ENCODE data around the gene PTPN23. TPM values are rescaled to one million over a fixed set of nuclear protein-coding genes. Genes with fewer than 3 reads are reported as not detected.

The PTPN23 gene
- total RNA-seq, 2 experiments from 2014 or later = 13.6 to 40.0 TPM

- H3K4me3 ChIP-seq (ENCODE audit: low read depth, low read length, poor library complexity, severe bottlenecking) = no peak overlapping the region
- H3K9me3 ChIP-seq (ENCODE audit: low read length) = no peaks in the 10 kb centered on the region
- TF ChIP-seq EZH2phosphoT487 (IDR thresholded peaks at IDR 0.05; ENCODE audit: borderline replicate concordance, low read depth, low read length) (no peak), CTCF (conservative IDR thresholded peaks at IDR 0.05; ENCODE audit: low read length) (no peak)
- peaks cover 75% of the 10 kb centered on the region for H3K36me3 ChIP-seq (ENCODE audit: insufficient read depth, low read length)
- BruUV-seq (replicated peaks) = no TSS peak
- ChIA-PET POLR2A (no interaction called here), CTCF (ENCODE audit: unreplicated experiment) (no interaction called here)
- H2AFZ ChIP-seq (ENCODE audit: low read length) = no peak overlapping the region
- no peak overlapping the region for H3K27ac ChIP-seq (ENCODE audit: low read depth, low read length, poor library complexity, severe bottlenecking)
- no peaks in the 10 kb centered on the region for H3K79me2 ChIP-seq (ENCODE audit: insufficient read depth, low read depth, low read length)
- no peak for DNase-seq (ENCODE audit: low spot score)
- H3K4me1 ChIP-seq (ENCODE audit: insufficient read depth, low read length, poor library complexity, severe bottlenecking) = no peaks in the 10 kb centered on the region
- no peaks in the 10 kb centered on the region for H4K20me1 ChIP-seq (ENCODE audit: insufficient read depth, low read length)
- intact Hi-C loops (cut with micrococcal nuclease; ENCODE audit: unreplicated experiment) = no loop called here
- H3K4me2 ChIP-seq (ENCODE audit: low read length) = no peak overlapping the region
- no peaks in the 10 kb centered on the region for H3K9me2 ChIP-seq (ENCODE audit: insufficient read depth, low read length)
Observed at GRCh38 chr3:47409688-47410416, 29.0 kb downstream of the PTPN23 start.

GRCh38 chr3:47410417-47410720, 29.5 kb downstream of the PTPN23 start:
- H2AFZ ChIP-seq (ENCODE audit: low read length) = no peak overlapping the region
- no TSS peak for BruUV-seq (replicated peaks)
- no peak overlapping the region for H3K4me3 ChIP-seq (ENCODE audit: low read depth, low read length, poor library complexity, severe bottlenecking)
- no peaks in the 10 kb centered on the region for H3K79me2 ChIP-seq (ENCODE audit: insufficient read depth, low read depth, low read length)
- H3K27ac ChIP-seq (ENCODE audit: low read depth, low read length, poor library complexity, severe bottlenecking) = no peak overlapping the region
- H3K9me2 ChIP-seq (ENCODE audit: insufficient read depth, low read length) = no peaks in the 10 kb centered on the region
- POLR2A ChIA-PET = no interaction called here
- H3K9me3 ChIP-seq (ENCODE audit: low read length) = no peaks in the 10 kb centered on the region
- CTCF ChIA-PET (ENCODE audit: unreplicated experiment) = no interaction called here
- H4K20me1 ChIP-seq (ENCODE audit: insufficient read depth, low read length) = no peaks in the 10 kb centered on the region
- DNase-seq (ENCODE audit: low spot score) = no peak
- H3K36me3 ChIP-seq (ENCODE audit: insufficient read depth, low read length) = peaks cover 80% of the 10 kb centered on the region
- no peaks in the 10 kb centered on the region for H3K4me1 ChIP-seq (ENCODE audit: insufficient read depth, low read length, poor library complexity, severe bottlenecking)
- TF ChIP-seq EZH2phosphoT487 (IDR thresholded peaks at IDR 0.05; ENCODE audit: borderline replicate concordance, low read depth, low read length) (no peak), CTCF (conservative IDR thresholded peaks at IDR 0.05; ENCODE audit: low read length) (no peak)
- intact Hi-C loops (cut with micrococcal nuclease; ENCODE audit: unreplicated experiment) = no loop called here
- no peak overlapping the region for H3K4me2 ChIP-seq (ENCODE audit: low read length)

- Histone ChIP-seq H3K79me2 (ENCODE audit: insufficient read depth, low read depth, low read length) (no peaks in the 10 kb centered on the region), H3K4me3 (ENCODE audit: low read depth, low read length, poor library complexity, severe bottlenecking) (no peak overlapping the region), H2AFZ (ENCODE audit: low read length) (no peak overlapping the region), H3K27ac (ENCODE audit: low read depth, low read length, poor library complexity, severe bottlenecking) (no peak overlapping the region), H3K36me3 (ENCODE audit: insufficient read depth, low read length) (peaks cover 87% of the 10 kb centered on the region), H3K4me2 (ENCODE audit: low read length) (no peak overlapping the region), H3K9me2 (ENCODE audit: insufficient read depth, low read length) (no peaks in the 10 kb centered on the region), H4K20me1 (ENCODE audit: insufficient read depth, low read length) (no peaks in the 10 kb centered on the region), H3K4me1 (ENCODE audit: insufficient read depth, low read length, poor library complexity, severe bottlenecking) (no peaks in the 10 kb centered on the region), H3K9me3 (ENCODE audit: low read length) (no peaks in the 10 kb centered on the region)
- intact Hi-C loops (cut with micrococcal nuclease; ENCODE audit: unreplicated experiment) = no loop called here
- TF ChIP-seq CTCF (conservative IDR thresholded peaks at IDR 0.05; ENCODE audit: low read length) (no peak), EZH2phosphoT487 (IDR thresholded peaks at IDR 0.05; ENCODE audit: borderline replicate concordance, low read depth, low read length) (no peak)
- no TSS peak for BruUV-seq (replicated peaks)
- no peak for DNase-seq (ENCODE audit: low spot score)
- ChIA-PET CTCF (ENCODE audit: unreplicated experiment) (no interaction called here), POLR2A (no interaction called here)
Observed at GRCh38 chr3:47410801-47411646, 30.2 kb downstream of the PTPN23 start.
